Measurements from ENCODE around the gene FGF4.

FGF4 gene

DNA sequence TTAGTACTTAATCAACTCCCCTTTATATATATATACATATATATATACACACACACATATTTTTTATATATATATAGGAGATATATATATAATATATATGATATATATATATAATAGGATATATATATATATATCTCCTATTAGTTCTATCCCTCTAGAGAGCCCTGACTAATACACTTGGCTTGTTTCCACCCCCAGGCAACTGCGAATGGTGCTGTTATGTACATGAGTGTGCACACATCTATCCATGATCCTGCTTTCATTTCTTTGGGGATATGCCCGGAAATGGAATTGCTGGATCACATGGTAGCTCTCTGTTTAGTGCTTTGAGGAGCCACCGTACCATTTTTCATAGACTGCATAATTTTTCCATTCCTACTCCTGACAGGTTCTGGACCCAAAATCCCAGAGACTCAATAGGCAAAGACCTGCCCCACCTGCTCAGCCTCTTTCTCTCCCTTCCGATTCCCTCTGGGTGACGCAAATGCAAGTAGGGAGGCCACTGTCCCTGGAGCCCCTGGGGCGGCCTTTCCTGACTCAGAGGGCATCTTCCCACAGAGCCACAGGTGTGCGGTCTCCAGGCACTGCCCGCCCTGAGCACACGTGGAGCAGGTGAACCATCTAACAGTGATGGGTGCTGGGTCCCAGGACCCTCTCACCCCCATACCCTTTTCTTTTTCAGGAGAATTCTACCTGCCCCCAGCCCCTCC lies 32.1 kb upstream of the FGF4 start:
- no peak for DNase-seq

DNA sequence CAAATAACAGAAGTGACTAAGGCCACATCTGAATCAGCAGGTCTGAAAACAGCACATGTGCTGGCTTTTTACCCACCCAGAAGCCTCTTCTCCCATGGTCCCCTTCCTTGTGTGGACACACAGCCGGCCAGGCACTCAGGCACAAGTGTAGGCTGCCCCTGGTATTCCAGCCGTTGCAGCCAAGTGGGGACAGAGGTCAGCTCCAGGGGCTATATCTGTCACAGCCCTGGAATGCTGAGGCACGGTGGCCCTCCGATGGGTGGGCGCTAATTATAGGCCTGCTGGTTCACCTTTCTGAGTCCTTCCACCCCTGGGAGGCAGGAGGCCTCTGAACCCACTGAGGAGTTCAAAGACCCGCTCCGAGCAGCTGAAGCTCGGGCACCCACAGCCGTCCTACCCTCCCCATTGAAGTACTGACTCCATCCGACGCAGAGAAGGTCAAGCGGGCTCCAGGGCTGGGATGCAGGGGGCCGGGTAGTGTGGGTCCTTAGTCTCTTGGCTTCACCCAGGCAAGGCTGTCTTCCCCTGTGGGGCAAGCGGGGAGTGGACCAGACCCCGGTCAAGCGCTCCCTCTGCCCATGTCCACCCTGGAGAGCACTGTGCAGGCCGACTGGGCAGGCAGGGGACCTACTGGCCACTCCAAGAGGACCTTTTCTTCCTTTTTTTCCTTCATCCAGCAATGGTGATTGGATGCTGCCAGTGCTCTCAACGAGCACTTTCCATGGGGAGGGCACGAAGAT lies 29.8 kb upstream of the FGF4 start:
- DNase-seq: no peak

DNA sequence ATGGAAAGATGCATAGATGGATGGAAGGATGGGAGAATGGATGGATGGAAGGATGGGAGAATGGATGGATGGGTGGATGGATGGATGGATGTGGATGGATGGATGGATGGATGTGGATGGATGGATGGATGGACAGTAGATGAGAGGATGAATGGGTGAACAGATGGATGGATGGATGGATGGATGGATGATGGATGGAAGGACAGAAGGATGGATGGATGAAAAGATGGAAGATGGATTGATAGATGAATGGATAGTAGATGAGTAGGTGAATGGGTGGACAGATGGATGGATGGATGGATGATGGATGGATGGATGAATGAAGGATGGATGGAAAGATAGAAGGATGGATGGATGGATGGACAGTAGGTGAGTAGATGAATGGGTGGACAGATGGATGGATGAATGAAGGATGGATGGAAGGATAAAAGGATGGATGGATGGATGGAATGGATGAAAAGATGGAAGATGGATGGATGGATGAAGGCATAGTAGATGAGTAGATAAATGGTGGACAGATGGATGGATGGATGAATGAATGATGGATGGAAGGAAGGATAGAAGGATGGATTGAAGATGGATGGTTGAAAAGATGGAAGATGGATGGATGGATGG lies 28.6 kb upstream of the FGF4 start:
- no peak for DNase-seq

DNA sequence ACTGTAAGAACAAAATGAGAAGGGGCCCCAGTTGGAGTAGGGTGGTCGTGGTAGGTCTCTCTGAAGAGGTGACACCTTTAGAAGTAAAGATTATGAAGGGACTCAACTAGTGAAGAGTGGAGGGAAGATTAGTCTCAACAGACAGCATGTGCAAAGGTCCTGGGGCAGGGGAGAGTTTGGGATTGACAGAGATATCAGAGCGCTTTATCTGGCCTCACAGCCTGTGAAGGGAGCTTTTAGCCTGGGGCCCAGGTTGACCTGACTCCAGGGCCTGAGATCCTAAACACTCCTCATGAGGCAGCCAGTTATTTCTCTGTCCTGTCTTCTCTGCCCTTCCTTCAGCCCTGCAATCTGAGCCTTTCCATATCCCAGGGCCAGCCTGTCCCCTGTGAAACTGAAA lies 27.9 kb upstream of the FGF4 start:
- DNase-seq: no peak

DNA sequence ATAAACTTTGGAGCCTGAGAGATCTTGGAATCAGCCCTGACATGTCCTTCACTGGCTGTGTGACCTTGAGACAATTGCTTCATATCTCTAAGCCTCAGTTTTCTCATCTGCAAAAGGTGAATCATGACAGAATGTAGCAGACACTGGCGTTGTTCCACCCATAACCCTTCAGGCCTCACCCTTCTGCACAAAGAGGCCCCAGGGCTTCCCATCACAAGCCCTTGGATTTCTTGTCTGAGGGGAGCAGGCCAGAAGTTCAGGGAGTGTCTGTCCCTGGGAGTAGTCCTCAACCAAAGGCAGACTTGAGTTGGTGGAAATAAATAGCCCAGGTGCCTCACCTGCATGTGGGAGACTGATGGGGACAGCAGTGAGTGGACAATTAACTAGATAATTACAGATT lies 27.4 kb upstream of the FGF4 start:
- DNase-seq: no peak

DNA sequence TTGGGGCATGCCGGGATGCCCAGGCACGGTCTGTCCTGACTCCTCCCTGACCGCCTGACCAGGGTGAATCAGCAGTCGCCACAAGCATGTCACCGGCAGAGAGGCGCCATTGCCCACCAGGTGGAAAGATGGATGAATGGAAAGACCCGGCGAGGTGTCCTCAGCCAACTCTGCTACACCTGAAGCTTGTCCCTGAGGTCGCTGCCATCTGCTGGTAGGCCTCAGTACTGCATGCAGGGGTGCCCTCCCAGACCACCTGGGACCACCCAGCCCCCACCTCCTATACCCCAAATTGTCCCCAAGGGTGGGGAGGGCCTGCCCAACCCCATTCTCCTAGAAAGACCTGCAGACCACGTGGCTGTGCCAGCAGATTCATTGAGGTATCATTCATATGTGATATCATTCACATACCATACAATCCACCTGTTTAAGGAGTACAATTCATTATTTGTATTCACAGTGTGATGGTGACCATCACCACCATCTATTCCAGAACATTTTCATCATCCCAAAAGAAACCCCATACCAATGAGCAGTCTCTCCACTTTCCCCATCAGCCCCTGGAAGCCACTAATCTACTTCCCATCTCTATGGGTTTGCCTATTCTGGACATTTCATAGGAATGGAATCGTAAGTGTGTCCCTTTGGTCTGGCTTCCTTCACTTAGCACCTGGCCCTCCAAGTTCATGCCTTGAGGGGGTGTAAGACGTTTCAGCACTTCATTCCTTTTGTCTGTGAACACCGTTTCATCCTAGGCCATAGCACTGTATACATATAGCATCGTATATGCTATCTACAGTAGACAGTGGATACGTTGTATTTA lies 26.6 kb upstream of the FGF4 start:
- DNase-seq: peak; percentile 5

DNA sequence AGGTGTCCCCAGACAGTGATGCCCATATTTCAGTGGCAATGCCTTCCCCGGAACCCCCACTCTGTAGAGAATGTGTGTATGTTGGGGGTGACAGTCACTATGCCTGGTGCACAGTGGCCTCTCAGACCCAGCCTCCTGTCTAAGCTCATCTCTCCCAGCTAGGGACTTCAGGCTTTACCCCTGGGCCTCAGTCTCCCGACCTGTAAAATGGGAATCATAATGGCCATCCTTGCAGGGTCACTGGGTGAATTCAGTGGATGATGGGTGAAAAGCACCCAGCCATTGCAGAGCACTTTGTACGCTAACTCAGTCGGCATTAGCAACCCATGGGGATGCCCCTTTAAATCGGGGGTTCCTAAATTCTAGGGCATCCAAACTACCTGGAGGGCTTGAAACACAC lies 25.1 kb upstream of the FGF4 start:
- DNase-seq: no peak

DNA sequence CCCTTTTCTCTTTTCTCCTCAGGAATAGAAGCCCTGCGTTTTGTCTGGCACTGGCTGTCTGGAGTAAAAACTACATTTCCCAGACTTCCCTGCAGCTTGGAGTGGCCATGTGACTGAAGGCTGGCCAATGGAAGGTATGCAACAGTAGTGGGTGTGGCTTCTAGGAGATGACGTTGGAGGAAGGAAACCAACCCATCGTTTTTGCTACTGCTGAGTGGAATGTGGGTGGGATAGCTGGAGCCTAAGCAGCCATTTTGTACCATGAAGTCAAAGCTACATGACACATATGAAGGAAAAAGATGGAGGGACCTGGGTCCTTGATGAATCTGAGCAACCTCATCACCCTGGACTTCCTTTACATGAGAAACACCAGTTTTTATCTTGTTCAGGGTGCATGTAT lies 24.4 kb upstream of the FGF4 start:
- no peak for DNase-seq

DNA sequence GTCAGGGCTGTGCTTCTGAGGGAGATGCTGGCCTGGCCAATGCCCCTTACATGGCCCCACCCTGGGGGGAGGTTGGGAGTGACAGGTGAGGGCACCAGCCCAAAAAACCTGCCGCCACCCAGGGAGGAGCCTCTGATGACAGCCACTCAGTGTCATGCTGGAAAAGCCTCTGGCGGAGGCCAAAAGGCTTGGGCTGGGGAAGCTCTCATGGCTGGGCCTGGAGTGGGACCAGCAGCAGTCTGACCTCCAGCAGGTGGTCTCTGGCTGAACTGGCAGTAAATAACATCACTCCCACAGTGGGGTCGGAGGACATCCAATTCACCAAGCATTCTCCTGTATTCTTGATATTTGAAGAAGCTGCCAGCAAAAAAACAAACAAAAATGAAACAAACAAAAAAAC lies 24.0 kb upstream of the FGF4 start:
- no peak for DNase-seq

DNA sequence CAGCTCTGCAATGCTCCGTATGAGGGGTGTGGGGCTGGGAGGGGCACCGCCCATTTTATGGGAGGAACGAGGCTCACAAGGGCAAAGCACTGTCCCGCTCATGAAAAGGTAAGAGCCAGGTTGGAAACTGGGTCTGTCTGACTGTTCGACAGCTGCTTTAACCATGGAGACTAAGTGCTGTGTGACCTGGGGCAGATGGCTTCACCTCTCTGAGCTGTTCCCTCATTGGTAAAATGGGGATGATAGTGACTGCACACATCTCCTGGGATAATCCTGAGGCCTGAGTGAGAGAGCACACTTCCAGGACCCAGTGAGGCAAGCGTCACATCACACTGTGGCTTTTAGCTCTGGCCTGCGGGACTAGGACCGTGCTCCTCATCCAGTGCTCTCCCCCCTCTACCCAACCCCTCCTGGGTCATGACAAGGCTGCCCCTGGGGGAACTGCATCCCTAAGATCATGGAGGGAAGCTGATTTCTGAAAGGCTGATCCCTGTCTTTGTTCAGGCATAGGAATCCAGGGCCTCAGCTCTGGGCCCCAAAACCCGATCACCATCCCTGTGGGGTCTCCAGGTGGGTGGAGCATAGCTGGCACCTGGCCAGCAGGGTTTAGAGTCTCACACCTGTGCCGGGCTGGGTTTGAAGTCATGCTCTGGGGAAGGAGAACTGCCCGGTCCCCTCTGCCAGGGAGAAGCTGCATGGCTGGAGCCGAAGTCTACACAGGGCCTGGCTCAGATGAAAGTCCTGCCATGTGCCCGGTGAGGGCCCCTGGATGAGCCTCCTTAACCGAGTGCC lies 22.8 kb upstream of the FGF4 start:
- DNase-seq: no peak

DNA sequence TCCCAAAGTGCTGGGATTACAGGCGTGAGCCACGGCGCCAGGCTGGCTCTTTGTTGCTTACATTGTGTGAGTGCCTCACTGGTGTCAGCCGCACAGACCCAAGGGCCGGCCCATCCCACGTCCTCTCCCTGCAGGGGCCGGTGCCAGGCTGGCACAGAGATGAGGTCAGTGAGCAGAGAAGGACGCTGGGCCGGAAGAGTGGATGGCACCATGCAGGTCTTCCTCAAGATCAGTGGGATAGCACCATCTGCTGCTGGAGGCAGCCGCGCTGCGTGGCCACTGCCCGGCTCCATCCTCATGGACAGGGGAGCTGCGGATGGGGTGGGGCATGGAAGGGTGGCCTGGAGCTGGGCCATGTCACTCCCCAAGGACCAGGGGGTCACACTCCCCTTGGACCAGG lies 22.0 kb upstream of the FGF4 start:
- DNase-seq: no peak

DNA sequence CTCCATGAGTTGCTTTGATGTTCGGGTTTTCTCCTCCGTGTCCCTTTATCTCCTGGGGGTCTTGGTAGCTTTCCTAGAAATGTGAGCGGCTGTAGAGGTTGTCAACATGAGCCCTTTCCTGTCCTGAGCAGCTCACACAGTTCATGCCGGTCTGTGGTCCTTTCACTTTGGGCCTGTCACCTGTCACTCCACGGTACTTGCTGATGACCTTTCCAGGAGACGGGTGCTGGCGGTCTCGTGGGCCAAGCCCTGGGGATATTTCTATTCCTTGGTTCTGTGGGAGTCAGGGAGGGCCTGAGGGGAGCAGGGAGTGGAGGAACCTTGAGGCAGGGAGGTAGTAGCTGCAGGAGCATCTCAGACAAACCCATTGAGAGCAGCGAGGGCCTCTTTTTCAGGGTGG lies 20.9 kb upstream of the FGF4 start:
- DNase-seq: no peak

DNA sequence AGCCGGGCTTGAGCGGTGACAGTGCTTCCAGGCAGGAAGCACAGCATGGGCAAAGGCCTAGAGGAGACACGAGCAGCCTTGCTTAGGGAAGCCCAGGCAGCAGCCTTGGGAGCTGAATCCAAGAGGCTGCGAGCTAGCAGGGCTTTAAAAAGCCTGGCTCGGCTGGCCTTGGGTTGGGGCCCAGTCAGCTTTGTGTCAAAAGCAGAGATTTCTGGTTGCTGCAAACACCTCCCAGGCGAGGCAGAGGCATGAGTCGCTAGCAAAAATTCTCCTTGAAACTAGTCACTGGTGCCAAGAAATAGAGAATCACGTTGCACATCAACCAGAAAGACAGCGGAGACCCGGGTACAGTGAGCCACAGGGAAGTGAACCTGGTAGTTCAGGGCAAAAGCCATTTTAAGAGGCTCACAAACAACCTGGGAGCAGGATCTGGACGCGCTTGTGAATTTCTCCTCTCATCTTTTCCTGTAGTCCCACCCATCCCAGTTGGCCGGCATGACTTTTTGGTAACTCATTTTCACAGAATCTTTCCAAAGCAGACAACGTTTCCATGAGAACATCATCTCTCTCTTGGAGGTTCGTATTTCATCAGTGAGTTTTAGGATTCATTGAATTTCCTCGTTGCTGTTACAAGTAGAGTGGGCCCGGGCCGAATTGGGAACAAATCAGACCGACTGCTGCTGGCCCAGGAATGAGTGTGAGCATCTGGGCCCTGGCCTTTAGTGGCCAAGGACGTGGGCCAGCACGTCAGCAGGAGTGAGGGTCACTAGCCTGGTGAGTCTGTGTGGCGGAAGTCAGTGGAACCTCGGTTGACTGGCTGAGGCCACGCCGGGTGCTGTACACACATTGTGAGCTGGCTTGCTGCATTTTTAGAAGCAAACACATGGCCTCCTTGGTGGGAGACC lies 16.4 kb upstream of the FGF4 start:
- DNase-seq: no peak

DNA sequence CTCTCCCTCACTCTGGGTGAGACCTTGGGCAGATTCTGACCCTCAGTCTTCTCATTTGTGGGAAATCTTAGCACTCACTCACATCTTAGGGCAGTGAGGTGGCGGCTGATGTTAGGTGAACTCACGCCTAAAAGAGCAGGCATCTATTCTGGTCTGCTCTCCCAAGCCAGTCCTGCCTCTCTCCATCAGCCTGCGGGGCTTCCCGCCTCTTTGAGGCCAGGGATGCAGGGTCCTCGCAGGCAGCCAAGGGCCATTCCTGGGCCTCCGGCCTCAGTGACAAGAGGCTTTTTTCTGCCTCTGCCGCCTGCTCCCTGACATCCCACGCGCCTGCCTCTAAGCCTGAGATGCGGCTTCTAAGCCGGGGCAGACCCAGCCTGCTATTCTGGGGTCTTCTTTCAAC lies 13.8 kb upstream of the FGF4 start:
- DNase-seq: no peak

DNA sequence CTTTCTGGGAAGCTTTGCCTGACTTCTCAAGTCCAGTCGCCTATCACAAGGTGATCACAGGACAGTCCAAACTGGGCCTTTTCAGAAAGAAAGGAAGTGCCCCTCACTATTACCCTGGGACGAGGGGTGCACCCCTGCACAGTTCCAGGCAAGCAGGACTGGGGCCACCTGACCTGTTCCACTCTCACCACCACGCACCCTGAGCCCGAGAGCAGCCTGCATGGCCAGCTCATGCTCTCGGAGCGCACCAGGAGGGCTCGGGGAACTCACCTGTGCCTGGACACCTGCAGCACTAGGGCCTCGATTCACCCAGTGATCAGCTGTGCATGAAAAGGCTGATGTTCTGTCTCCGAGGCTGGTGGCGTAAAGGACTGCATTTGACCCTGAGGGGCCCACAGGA lies 12.8 kb upstream of the FGF4 start:
- no peak for DNase-seq

DNA sequence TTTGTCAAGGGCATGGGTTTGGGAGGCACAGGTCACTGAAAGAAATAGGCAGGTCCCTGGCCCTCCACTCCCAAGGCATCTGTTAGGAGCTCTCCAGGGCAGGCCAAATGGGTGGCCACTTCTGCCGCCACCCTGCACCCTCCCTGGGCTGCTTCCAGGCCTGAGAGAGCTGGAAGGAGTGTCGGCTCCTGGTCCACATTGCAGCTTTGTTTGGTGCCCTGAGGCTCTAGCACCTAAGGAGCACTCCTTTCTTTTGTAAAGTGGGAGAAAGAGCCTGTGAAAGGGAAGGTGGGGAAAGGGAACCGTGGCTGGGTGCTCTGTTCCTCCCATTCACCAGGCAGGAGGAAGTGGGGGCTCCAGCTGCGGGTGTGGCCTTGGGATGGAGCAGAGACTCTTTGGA lies 12.3 kb upstream of the FGF4 start:
- DNase-seq: no peak

DNA sequence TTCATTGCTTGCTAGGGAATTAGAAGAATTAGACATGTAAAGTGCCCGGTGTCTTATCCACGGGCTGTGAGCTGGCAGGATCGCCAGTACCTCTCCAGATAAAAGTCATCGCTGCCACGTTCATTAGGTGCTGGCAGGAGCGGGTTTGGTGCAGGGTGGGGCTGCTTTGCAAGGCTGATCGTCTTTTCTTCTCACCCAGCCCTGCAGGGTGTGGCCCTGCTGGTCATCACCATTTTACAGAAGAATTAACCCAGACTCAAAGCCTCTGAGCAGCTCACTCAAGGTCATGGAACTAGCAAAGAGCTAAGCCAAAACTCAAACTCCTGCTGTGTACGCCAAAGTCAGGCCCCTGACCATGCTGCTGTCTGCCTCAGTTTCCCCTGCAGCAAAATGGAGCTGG lies 6.1 kb upstream of the FGF4 start:
- no peak for DNase-seq

DNA sequence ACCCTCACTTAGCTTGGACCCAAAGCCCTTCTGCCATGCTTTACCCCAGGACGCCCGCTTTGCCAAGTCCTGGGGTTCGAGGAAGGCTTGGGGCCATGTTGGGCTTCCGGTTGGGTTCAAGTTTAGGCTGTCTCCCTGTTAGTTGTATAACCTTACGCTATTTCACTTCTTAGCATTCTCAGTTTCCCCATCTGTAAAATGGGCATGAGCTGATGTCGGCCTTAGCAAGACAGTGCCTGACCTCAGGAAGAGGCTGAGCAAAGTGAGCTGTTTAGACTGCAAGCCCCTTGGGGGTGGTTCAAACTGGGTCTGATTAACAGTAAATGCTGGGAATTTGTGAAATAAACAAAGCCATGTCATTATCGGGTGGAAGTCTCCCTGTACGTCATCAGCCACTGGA lies 3.2 kb upstream of the FGF4 start:
- DNase-seq: no peak

DNA sequence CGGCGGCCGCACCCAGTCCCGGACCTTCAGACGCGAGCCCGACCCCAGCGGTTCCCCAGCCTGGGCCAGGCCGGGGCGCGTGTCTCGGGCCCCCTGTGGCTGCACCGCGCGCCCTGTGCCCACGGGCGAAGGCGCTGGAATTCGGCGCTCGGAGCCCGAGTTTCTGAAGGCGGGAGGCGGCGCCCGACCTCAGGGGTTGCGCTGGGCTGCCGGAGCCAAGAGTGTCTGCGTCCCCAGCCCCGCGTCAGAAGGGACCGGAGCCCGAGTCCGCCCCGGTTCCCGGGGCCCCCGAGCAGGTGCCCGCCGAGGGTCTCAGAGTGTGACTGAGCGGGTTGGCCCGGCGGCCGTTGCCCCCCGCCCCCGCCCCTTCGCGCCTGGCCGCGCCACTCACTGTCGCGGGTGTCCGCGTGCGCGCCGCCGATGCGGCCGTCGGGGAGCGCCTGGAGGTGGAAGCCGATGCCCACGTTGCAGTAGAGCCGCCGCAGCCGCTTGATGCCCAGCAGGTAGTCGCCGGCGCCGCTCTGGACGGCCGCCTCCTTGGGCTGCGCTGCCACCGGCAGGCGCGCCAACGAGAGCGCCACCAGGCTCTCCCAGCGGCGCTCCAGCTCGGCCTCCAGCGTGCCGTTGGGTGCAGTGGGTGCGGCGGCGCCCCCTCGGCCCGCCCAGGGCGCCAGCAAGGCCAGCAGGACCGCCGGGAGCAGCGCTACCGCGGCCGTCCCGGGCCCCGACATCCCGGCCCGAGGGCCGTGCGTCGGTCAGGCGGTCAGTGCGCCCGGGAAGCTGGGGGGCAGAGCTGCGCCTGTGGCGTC lies 583 bp downstream of the FGF4 start:
- no peak for DNase-seq

DNA sequence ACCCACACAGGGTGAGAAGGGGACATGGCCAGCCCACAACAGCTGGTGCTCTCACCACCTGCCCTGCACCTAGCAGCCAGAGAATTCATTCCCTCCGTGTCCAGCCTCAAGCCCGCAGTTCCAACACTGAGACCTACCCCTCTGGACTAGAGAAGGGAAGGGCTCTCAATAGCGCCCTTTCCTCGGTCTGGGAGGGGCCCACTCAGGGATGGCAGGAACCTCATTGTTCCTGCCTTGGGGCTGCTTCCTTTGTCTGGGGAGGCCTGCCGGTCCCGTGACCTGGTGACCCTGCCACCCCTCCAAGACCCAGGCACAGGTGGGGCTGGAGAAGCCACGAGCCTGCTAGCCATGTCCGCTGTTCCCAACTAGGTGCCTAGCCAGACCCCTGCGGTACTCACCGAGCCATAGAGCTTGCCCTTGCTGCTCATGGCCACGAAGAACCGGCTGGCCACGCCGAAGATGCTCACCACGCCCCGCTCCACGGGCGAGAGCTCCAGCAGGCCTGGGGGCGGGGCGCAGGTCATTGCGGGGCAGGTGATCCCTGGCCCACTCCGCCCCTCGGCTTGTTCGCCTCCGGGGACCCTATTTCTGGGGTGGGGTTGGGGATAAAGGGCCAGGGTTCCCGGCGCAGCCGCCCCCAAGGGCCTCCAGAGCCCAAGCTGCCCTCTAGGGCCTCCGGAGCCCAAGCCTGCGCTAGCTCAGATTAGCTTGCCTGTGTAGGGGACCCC lies 1.4 kb downstream of the FGF4 start:
- no peak for DNase-seq
